ENCODE data around the gene PSME2. TPM values are rescaled to one million over a fixed set of nuclear protein-coding genes. Genes with fewer than 3 reads are reported as not detected.
A peak's percentile ranks its signal among the peaks of the same experiment; 100 is the strongest.

The PSME2 gene
- total RNA-seq, 4 donors from 2014 or later = 59.5 to 69.8 (median 68.5) TPM

- no peak for TF ChIP-seq POLR2A (IDR thresholded peaks at IDR 0.05)
- TF ChIP-seq CTCF (IDR thresholded peaks at IDR 0.05) = no peak
- no peak for TF ChIP-seq EP300 (IDR thresholded peaks at IDR 0.05; ENCODE audit: low read depth)
- no peak for TF ChIP-seq POLR2AphosphoS5 (IDR thresholded peaks at IDR 0.05)
- H3K4me3 ChIP-seq = no peak overlapping the region
- WGBS, 2 donors (ENCODE audit: low coverage in 1 of 2) = 93% methylated on average over 15 of the region's 15 CpGs; no CpG with 5 or more reads in 1 of the 2 donors
- no peak for DNase-seq
- peaks cover 18 to 39% (median 26%) of the 10 kb centered on the region in 4 donors for H3K4me1 ChIP-seq
- in situ Hi-C loops (cut with MboI; ENCODE audit: low pct_ligation_motif_present in 1 of 4, low pct_unique_long_range_greater_than_20kb in 1 of 4, low sequenced_read_pairs in 3 of 4) = no loop called here
- no peaks in the 10 kb centered on the region for H3K9me3 ChIP-seq
- H3K36me3 ChIP-seq = no peaks in the 10 kb centered on the region
- no peaks in the 10 kb centered on the region for H3K27me3 ChIP-seq
- intact Hi-C loops (cut with DNase I; ENCODE audit: low total_unique reads) = no loop called here
- no peak overlapping the region for H3K27ac ChIP-seq
Measured at GRCh38 chr14:24192933-24193332, 46.5 kb upstream of the PSME2 start.

- intact Hi-C loops (cut with DNase I; ENCODE audit: low total_unique reads) (no loop called here), in situ Hi-C loops (cut with MboI; ENCODE audit: low pct_ligation_motif_present in 1 of 4, low pct_unique_long_range_greater_than_20kb in 1 of 4, low sequenced_read_pairs in 3 of 4) (no loop called here)
- WGBS, 2 donors (ENCODE audit: low coverage in 1 of 2) = 87 to 95% methylated on average over 4 to 10 of the region's 10 CpGs
- TF ChIP-seq CTCF (IDR thresholded peaks at IDR 0.05) = no peak
- DNase-seq = no peak
- Histone ChIP-seq H3K27me3 (no peaks in the 10 kb centered on the region), H3K4me1 (peaks cover 20 to 30% (median 21%) of the 10 kb centered on the region in 4 donors), H3K9me3 (no peaks in the 10 kb centered on the region), H3K27ac (no peak overlapping the region), H3K4me3 (no peak overlapping the region), H3K36me3 (no peaks in the 10 kb centered on the region)
Measured at GRCh38 chr14:24190416-24190815, 44.0 kb upstream of the PSME2 start.

GRCh38 chr14:24189460-24189859 lies 43.0 kb upstream of the PSME2 start:
- H3K36me3 ChIP-seq = peaks cover 0 to 3% (median 0%) of the 10 kb centered on the region in 4 donors
- TF ChIP-seq CTCF (IDR thresholded peaks at IDR 0.05) (no peak), EP300 (IDR thresholded peaks at IDR 0.05; ENCODE audit: low read depth) (no peak), POLR2AphosphoS5 (IDR thresholded peaks at IDR 0.05) (no peak), POLR2A (IDR thresholded peaks at IDR 0.05) (no peak)
- intact Hi-C loops (cut with DNase I; ENCODE audit: low total_unique reads) = no loop called here
- WGBS, 2 donors (ENCODE audit: low coverage in 1 of 2) = 94% methylated on average over 7 to 9 of the region's 9 CpGs
- DNase-seq = no peak
- no peaks in the 10 kb centered on the region for H3K9me3 ChIP-seq
- peak overlapping the region; percentile 74 to 93 (median 82) for H3K27ac ChIP-seq
- H3K4me3 ChIP-seq = no peak overlapping the region
- H3K4me1 ChIP-seq = peaks cover 14 to 25% (median 16%) of the 10 kb centered on the region in 4 donors
- in situ Hi-C loops (cut with MboI; ENCODE audit: low pct_ligation_motif_present in 1 of 4, low pct_unique_long_range_greater_than_20kb in 1 of 4, low sequenced_read_pairs in 3 of 4) = no loop called here
- no peaks in the 10 kb centered on the region for H3K27me3 ChIP-seq

GRCh38 chr14:24189059-24189375 lies 42.6 kb upstream of the PSME2 start:
- H3K27me3 ChIP-seq = no peaks in the 10 kb centered on the region
- peak overlapping the region; percentile 74 to 93 (median 82) for H3K27ac ChIP-seq
- intact Hi-C loops (cut with DNase I; ENCODE audit: low total_unique reads) (no loop called here), in situ Hi-C loops (cut with MboI; ENCODE audit: low pct_ligation_motif_present in 1 of 4, low pct_unique_long_range_greater_than_20kb in 1 of 4, low sequenced_read_pairs in 3 of 4) (no loop called here)
- H3K4me3 ChIP-seq = peak overlapping the region in 2 of 4 donors; percentile 67 to 76
- H3K9me3 ChIP-seq = no peaks in the 10 kb centered on the region
- H3K4me1 ChIP-seq = peaks cover 12 to 21% (median 12%) of the 10 kb centered on the region in 4 donors
- no peak for TF ChIP-seq POLR2AphosphoS5 (IDR thresholded peaks at IDR 0.05)
- TF ChIP-seq POLR2A (IDR thresholded peaks at IDR 0.05) = no peak
- no peak for TF ChIP-seq CTCF (IDR thresholded peaks at IDR 0.05)
- TF ChIP-seq EP300 (IDR thresholded peaks at IDR 0.05; ENCODE audit: low read depth) = no peak
- 0 to 2% methylated on average over 3 of the region's 3 CpGs for WGBS, 2 donors (ENCODE audit: low coverage in 1 of 2)
- DNase-seq = no peak
- H3K36me3 ChIP-seq = peaks cover 0 to 7% (median 0%) of the 10 kb centered on the region in 4 donors

Data from transverse colon (tissue), 4 donors.